GM21447 (cell line): ENCODE results near the gene EGFL8.
A peak's percentile ranks its signal among the peaks of the same experiment; 100 is the strongest.

Experiments used
- ATAC-seq: cut with Tn5 transposase; IDR thresholded peaks from one replicate; pipeline ENCODE4 v1.9.1; 2021; ENCODE audit not compliant: unreplicated experiment

The EGFL8 gene

GRCh38 chr6:32167154-32167760 is 2.9 kb downstream of the EGFL8 start:
- ATAC-seq, result no peak

DNA sequence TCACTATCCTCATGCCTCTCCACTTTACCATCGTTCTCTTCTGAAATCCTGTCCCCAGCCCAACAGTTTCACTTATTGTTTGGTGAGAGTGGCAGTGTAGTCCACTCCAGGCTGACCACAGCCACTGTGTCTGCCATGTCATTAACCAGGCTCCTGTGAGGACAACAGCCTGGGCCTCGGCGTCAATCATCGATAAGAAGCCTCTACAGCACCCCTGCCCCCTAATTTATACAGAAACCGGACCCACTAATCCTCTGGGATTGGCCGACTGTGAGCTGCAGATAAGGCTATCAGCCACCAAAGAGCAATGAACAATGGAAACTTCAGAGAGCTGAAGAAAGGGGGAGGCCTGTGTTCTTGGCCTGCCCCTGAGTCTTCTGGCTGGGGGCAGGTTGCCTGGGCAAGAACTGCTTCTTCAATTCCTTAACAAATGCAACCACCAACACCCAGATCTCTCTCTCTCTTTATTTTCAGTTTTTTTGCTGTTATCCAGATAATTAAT is 3.4 kb downstream of the EGFL8 start:
- ATAC-seq, result no peak

GRCh38 chr6:32168350-32168749 is 4.0 kb downstream of the EGFL8 start:
- no peak for ATAC-seq

GRCh38 chr6:32168807-32169591 is 4.6 kb downstream of the EGFL8 start:
- ATAC-seq, result no peak

DNA sequence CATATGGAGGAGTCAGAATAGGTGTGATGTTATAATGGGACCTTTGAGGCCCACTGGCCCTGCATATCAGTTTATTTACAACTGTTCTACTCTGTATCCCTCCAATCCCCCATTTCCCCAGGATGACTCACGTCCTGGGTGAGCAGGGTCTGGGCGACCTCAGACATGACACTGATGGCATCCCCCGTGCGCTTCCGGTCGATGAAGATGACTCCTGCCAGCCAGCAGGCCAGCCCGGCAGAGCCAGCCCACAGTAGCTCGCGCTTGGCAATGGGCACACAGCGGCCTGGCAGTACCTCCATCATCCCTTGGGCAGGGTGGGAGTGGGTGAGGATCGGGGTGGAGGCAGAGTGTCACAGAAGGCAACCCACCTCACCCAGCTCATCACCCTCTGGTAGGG is 5.9 kb downstream of the EGFL8 start:
- ATAC-seq, result no peak

DNA sequence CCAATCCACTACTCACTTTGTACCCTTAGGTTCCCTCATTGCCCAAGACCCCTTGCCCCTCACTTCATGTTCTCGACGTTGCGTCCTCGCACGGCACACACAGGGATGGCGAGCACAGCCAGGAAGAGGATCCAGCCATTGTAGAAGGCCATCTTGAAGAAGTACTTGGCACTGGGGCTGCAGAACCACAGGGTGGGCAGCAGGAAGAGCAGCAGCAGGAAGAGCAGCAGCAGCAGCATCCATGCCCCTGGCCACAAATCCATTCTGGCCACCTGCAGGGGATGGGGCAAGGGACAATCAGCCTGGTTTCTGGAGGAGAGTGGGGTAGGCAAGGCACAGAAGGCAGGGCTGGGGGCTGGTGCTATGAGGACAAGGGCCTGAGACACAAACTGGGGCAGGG is 6.8 kb downstream of the EGFL8 start:
- ATAC-seq, result no peak

DNA sequence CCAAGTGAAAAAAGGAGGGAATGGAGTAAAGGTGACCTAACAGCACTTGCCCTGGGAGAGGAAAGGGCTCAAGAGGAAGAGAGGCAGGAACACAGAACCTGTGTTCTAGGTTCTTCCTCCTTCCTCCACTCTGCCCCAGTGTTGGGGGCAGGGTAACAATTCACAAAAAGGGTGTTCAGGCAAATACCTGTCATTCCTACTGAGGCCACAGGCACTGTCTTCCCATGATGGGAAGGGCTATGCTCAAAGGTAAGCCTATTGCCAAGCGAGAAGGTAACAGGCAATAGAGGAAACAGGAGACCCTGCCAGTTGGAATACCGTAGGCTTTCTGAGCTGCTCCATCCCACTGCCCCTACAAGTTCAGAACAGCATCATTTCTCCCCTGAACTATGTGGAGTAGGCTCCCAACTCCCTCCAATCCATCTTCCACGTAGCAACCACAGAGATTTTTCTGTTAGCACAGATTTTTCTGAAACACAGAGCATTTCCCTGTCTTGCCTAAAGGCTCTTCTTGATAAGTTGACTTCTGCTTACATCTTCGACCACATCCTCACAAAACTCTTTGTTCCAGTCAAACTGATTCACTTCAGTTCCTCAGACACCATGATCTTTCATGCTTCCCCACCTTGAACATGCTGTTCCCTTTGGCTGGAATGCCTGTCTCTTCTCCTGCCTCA is 8.8 kb downstream of the EGFL8 start:
- no peak for ATAC-seq

DNA sequence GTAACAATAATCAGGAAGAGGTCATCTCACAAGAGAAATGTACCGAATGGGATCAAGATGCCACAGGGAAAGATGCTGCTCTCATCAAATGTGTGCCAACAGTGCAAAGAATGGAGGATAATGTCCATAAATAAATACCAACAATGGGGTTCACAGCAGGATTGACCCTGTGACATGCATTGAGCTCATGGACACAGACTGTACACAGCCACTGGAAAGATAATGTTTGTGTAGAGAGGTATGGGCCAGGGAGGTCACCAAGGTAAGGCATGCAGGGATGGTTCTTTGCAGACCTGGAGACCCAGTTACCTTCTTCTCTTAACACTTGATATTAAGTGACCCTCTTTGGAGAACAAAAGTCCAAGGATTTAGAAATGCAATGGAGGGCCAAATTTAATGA is 10.0 kb downstream of the EGFL8 start:
- ATAC-seq, result no peak

GRCh38 chr6:32175322-32175710 is 10.9 kb downstream of the EGFL8 start:
- ATAC-seq, result no peak

DNA sequence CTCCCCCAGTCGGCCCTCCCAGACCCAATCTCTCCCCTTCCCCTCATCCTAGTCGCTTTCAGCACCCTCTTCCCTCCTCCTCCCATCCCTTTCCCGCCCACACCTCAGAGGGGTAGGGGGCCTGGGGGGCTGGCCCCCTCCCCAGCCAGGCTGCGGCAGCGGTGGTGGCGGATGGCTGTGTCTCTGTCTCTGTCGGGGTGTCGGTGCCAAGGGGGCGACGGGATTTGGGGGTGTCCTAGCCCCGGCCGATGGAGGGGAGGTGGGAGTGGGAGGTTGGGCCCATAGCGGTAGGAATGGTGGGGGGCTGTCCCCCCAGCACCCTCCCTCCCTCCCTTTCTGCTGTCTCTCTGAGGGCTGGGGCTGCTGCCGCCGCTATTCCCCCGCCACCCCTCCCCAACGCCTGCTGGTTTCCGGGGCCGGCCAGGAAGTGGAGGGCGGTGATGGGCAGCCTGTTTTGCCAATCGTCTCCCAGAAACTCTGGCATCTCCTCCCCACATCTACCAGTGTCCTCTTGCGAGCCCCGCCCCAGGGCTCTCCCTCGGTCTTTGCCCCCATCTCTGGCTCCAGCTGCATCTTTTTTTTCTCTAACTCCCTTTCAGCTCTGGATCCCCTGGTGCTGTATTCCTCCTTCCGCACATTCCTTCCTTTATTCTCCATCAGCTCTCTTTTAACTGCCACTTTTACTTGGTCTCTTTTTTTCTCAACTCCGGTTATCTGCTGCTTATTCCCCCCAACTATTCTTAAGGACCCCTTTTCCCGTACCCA is 11.5 kb downstream of the EGFL8 start, which contains the start of gene AGPAT1:
Gene AGPAT1, minus strand, starts transcription at position 374 of the 765 bp plus-strand sequence. CDS start 4,588 bp downstream, outside the sequence.
- peak; percentile 41 for ATAC-seq

- no peak for ATAC-seq
These were observed 12.2 kb downstream of the EGFL8 start for GRCh38 chr6:32176476-32177182.

GRCh38 chr6:32177183-32177787 is 12.9 kb downstream of the EGFL8 start:
- ATAC-seq, result no peak

DNA sequence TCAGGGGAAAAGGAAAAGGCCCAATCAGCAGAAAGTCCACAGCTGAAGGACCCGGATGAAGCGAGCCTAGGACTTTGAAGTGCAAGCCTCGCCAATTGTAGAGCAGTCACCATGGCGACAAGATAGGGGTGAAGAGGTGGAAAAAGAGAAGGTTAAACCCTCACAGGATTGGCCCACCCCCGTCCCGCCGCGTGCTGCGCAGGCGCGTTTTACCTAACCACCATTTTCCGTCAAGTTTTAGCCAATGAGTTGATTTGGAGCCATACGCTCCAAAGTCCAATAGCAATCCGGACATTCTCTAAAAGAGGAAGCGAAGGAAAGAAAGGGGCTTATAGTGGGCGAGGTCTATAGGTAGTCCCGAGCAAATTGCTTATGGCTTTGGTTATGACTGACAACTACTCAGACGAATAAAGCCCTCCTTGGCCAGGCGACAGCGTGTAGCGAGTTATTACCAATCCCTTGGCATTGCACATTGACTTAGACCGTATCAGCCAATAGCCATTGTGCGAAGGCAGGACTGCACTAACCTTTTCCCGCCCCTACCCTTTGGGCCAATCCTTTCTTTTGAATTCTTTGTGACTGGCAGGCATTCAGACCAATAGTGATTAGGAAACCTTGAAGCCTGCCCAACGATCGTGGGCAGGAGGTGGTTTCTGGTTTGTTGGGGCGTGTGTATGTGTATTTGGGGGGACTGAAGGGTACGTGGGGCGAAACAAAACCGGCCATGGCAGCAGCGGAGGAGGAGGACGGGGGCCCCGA is 13.6 kb downstream of the EGFL8 start, which contains the start of gene RNF5:
Gene RNF5, plus strand, starts transcription at position 618 of the 759 bp plus-strand sequence. Its CDS starts 107 bp downstream, at position 725.
- ATAC-seq, result peak; percentile 77

GRCh38 chr6:32178547-32179440 is 14.4 kb downstream of the EGFL8 start:
- no peak for ATAC-seq

DNA sequence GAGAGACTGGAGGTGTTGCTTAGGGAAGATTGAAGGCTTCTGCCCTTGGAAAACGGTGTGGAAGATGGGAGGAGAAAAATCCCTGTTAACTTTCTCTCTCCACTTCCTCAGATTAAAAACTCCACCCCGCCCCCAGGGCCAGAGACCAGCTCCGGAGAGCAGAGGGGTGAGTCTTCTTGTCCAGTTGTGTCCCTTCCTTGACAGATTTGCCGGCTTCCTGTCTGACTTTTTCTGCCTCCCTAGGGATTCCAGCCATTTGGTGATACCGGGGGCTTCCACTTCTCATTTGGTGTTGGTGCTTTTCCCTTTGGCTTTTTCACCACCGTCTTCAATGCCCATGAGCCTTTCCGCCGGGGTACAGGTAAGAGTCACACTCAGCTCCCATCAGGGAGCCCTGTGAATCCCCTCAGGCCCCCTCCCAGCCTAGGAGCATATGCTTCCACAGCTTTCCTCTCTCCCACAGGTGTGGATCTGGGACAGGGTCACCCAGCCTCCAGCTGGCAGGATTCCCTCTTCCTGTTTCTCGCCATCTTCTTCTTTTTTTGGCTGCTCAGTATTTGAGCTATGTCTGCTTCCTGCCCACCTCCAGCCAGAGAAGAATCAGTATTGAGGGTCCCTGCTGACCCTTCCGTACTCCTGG is 15.5 kb downstream of the EGFL8 start:
- no peak for ATAC-seq

- no peak for ATAC-seq
These were observed 16.8 kb downstream of the EGFL8 start for GRCh38 chr6:32181148-32181702.

GRCh38 chr6:32181915-32182529 is 17.6 kb downstream of the EGFL8 start:
- no peak for ATAC-seq
